CD14-positive monocyte (primary cell): Measurements from ENCODE around the gene MRPS27. TPM values are rescaled to one million over a fixed set of nuclear protein-coding genes. Genes with fewer than 3 reads are reported as not detected.

Experiments used
- DNase-seq, 3 donors: peaks; one replicate each; pipeline ENCODE4 v3.0.0-alpha.2; 2011 to 2022
- H2AFZ ChIP-seq: 2 replicates; pipeline ENCODE4 v1.6.0; 2012; ENCODE audit warnings: mild to moderate bottlenecking, low read depth, low read length, inconsistent platforms; ENCODE audit not compliant: insufficient read depth, poor library complexity, severe bottlenecking
- H3K27ac ChIP-seq, 2 donors: 1 replicate in 1 of 2; 2 replicates in 1 of 2; pipeline ENCODE4 v1.5.1; 2012 to 2013; ENCODE audit warnings: low read length in 2 of 2, control low read depth in 1 of 2, inconsistent platforms in 1 of 2, low read depth in 1 of 2, mild to moderate bottlenecking in 1 of 2
- H3K27me3 ChIP-seq, 2 donors: one replicate each; pipeline versions ENCODE4 v1.6.0 to v1.6.1; 2011 to 2013; ENCODE audit warnings: low read length in 2 of 2; ENCODE audit not compliant: control insufficient read depth in 2 of 2, insufficient read depth in 2 of 2
- H3K36me3 ChIP-seq, 2 donors: replicated peaks in 1 of 2; 1 replicate in 1 of 2; 2 replicates in 1 of 2; pipeline versions ENCODE4 v1.5.1 to v1.6.1; 2012 to 2013; ENCODE audit warnings: low read length in 2 of 2, control low read depth in 1 of 2, inconsistent platforms in 1 of 2, mild to moderate bottlenecking in 1 of 2; ENCODE audit not compliant: insufficient read depth in 2 of 2, control insufficient read depth in 1 of 2
- H3K4me1 ChIP-seq, 2 donors: 1 replicate in 1 of 2; 2 replicates in 1 of 2; pipeline versions ENCODE4 v1.5.1 to v1.6.1; 2012 to 2013; ENCODE audit warnings: low read length in 2 of 2, control low read depth in 1 of 2, inconsistent platforms in 1 of 2, mild to moderate bottlenecking in 1 of 2, moderate library complexity in 1 of 2; ENCODE audit not compliant: insufficient read depth in 2 of 2, control insufficient read depth in 1 of 2
- H3K4me2 ChIP-seq: replicated peaks from 2 replicates; pipeline ENCODE3; 2012; ENCODE audit warnings: low read length, moderate library complexity, mild to moderate bottlenecking; ENCODE audit not compliant: poor library complexity, severe bottlenecking; ENCODE audit errors: extremely low read depth
- H3K4me3 ChIP-seq, 3 experiments: fragments of 200-600 bp in 1 of 3; sonication (generic) in 1 of 3; replicated peaks in 1 of 3; 1 replicate in 2 of 3; 2 replicates in 1 of 3; pipeline ENCODE4 v1.5.1; 2011 to 2013; ENCODE audit warnings: low read length in 3 of 3, mild to moderate bottlenecking in 3 of 3, control low read depth in 2 of 3, low read depth in 2 of 3, inconsistent platforms in 1 of 3, moderate library complexity in 1 of 3
- H3K79me2 ChIP-seq: 2 replicates; pipeline ENCODE4 v1.6.0; 2012; ENCODE audit warnings: mild to moderate bottlenecking, control low read depth, inconsistent platforms, low read length, moderate library complexity; ENCODE audit not compliant: insufficient read depth
- H3K9ac ChIP-seq: 2 replicates; pipeline ENCODE4 v1.6.0; 2017; ENCODE audit warnings: low read length, mild to moderate bottlenecking; ENCODE audit not compliant: insufficient read depth, poor library complexity, severe bottlenecking
- H3K9me3 ChIP-seq, 2 donors: replicated peaks in 1 of 2; 1 replicate in 1 of 2; 2 replicates in 1 of 2; pipeline versions ENCODE4 v1.5.1 to v1.6.1; 2012 to 2013; ENCODE audit warnings: low read length in 2 of 2, control low read depth in 1 of 2; ENCODE audit not compliant: control insufficient read depth in 1 of 2, insufficient read depth in 1 of 2
- H4K20me1 ChIP-seq: 2 replicates; pipeline ENCODE4 v1.6.0; 2012; ENCODE audit warnings: mild to moderate bottlenecking, low read length, control low read depth, moderate library complexity; ENCODE audit not compliant: insufficient read depth
- H3K27ac Mint-ChIP-seq, 7 donors: one replicate each; pipeline ENCODE4 v1.8.0; 2020; ENCODE audit warnings: mild to moderate bottlenecking in 7 of 7, mixed read lengths in 7 of 7, moderate library complexity in 6 of 7, inconsistent platforms in 2 of 7
- H3K27me3 Mint-ChIP-seq, 3 donors: one replicate each; pipeline ENCODE4 v1.8.0; 2021 to 2022; ENCODE audit warnings: low read depth in 3 of 3, mild to moderate bottlenecking in 3 of 3, mixed read lengths in 3 of 3, moderate library complexity in 3 of 3, inconsistent platforms in 1 of 3
- H3K36me3 Mint-ChIP-seq, 2 donors: one replicate each; pipeline ENCODE4 v1.8.0; 2020; ENCODE audit warnings: mixed read lengths in 2 of 2, inconsistent platforms in 1 of 2, mild to moderate bottlenecking in 1 of 2
- H3K4me1 Mint-ChIP-seq: one replicate; pipeline ENCODE4 v1.8.0; 2020; ENCODE audit warnings: mild to moderate bottlenecking, mixed read lengths
- H3K4me3 Mint-ChIP-seq, 2 donors: one replicate each; pipeline ENCODE4 v1.8.0; 2020; ENCODE audit warnings: mild to moderate bottlenecking in 2 of 2, mixed read lengths in 2 of 2, moderate library complexity in 1 of 2
- H3K9me3 Mint-ChIP-seq, 7 donors: one replicate each; pipeline ENCODE4 v1.8.0; 2020 to 2022; ENCODE audit warnings: mixed read lengths in 7 of 7, mild to moderate bottlenecking in 6 of 7, moderate library complexity in 6 of 7, inconsistent platforms in 2 of 7
- CTCF ChIP-seq: fragments of 200-600 bp; IDR thresholded peaks from one replicate; pipeline ENCODE4 v1.8.0; 2022; ENCODE audit warnings: antibody characterized with exemption, mild to moderate bottlenecking
- WGBS: methylation state at CpG from one replicate; pipeline ENCODE4 v1.1.5; 2013; ENCODE audit warnings: missing lambda C conversion rate; ENCODE audit not compliant: insufficient coverage; 5-methylcytosine and 5-hydroxymethylcytosine counted together
- intact Hi-C, 2 donors: fragments of 100-400 bp; cut with micrococcal nuclease; formaldehyde crosslinking; loops; one replicate each; pipeline versions ENCODE4 v1.15.0 to v1.15.1; 2023
- polyA plus RNA-seq, 3 donors: library from polyadenylated mRNA; depleted of rRNA in 1 of 3; unstranded in 2 of 3; stranded (reverse) in 1 of 3; fragments of 300-500 nt in 2 of 3; fragments of >200 nt in 1 of 3; fragmentation: Illumina TruSeq in 2 of 3; gene quantifications; 1 replicate in 2 of 3; 2 replicates in 1 of 3; pipeline ENCODE4 v1.2.3, GENCODE V29; 2012 to 2021

Gene MRPS27
- polyA plus RNA-seq, 3 donors, result 13.3 to 19.2 (median 15.3) TPM

- no peak overlapping the region for H3K9ac ChIP-seq
- H3K4me1 ChIP-seq, result peaks cover 0 to 2% of the 10 kb centered on the region in 2 donors
- H3K27me3 Mint-ChIP-seq, result no peaks in the 10 kb centered on the region
- no peak overlapping the region for H3K4me3 Mint-ChIP-seq
- H3K4me1 Mint-ChIP-seq, result peaks cover 11% of the 10 kb centered on the region
- no peaks in the 10 kb centered on the region for H3K9me3 Mint-ChIP-seq
- peaks cover 16 to 22% of the 10 kb centered on the region in 2 donors for H3K36me3 Mint-ChIP-seq
- no peak overlapping the region for H3K4me3 ChIP-seq
- no peaks in the 10 kb centered on the region for H3K27me3 ChIP-seq
- H3K36me3 ChIP-seq, result peaks cover 6 to 7% of the 10 kb centered on the region in 2 donors
- TF ChIP-seq CTCF, result no peak
- intact Hi-C loops, result no loop called here
- H2AFZ ChIP-seq, result no peak overlapping the region
- no peak overlapping the region for H3K4me2 ChIP-seq
- no peaks in the 10 kb centered on the region for H3K79me2 ChIP-seq
- WGBS, result no CpG with 5 or more reads among the region's 2 CpGs
- H3K27ac Mint-ChIP-seq, result no peak overlapping the region
- H3K9me3 ChIP-seq, result no peaks in the 10 kb centered on the region
- no peaks in the 10 kb centered on the region for H4K20me1 ChIP-seq
- no peak overlapping the region for H3K27ac ChIP-seq
- DNase-seq, result no peak
These were observed 64.4 kb downstream of the MRPS27 start for GRCh38 chr5:72255670-72256069.

DNA sequence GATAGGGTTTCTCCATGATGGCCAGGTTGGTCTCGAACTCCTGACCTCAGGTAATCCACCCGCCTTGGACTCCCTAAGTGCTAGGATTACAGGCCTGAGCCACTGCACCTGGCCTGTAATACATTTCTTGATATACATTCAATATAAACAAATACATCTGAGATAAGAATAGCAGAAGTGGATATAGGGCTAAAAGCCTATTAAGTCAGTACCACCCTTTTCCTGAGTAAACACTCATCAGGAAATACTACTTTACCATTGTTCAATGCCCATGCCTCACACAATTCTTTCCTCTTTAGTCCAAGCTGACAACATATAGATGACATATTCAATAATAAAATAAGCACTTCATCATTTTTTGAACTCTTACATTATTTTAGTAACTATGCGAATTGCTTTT, 64.8 kb downstream of the MRPS27 start:
- Mint-ChIP-seq H3K27ac (no peak overlapping the region), H3K27me3 (no peaks in the 10 kb centered on the region), H3K9me3 (no peaks in the 10 kb centered on the region), H3K36me3 (peaks cover 16 to 22% of the 10 kb centered on the region in 2 donors), H3K4me3 (no peak overlapping the region), H3K4me1 (peaks cover 11% of the 10 kb centered on the region)
- Histone ChIP-seq H4K20me1 (no peaks in the 10 kb centered on the region), H3K36me3 (peaks cover 6 to 7% of the 10 kb centered on the region in 2 donors), H3K4me2 (no peak overlapping the region), H3K4me3 (no peak overlapping the region), H2AFZ (no peak overlapping the region), H3K27ac (no peak overlapping the region), H3K9me3 (no peaks in the 10 kb centered on the region), H3K9ac (no peak overlapping the region), H3K27me3 (no peaks in the 10 kb centered on the region), H3K79me2 (no peaks in the 10 kb centered on the region), H3K4me1 (peaks cover 0 to 2% of the 10 kb centered on the region in 2 donors)
- no peak for TF ChIP-seq CTCF
- no CpG with 5 or more reads among the region's 3 CpGs for WGBS
- intact Hi-C loops, result no loop called here
- DNase-seq, result no peak
